ENCODE results near the gene GLRX. TPM values are rescaled to one million over a fixed set of nuclear protein-coding genes. Genes with fewer than 3 reads are reported as not detected.

The GLRX gene
- total RNA-seq, 4 donors from 2014 or later, result 67.2 to 173 (median 111) TPM

DNA sequence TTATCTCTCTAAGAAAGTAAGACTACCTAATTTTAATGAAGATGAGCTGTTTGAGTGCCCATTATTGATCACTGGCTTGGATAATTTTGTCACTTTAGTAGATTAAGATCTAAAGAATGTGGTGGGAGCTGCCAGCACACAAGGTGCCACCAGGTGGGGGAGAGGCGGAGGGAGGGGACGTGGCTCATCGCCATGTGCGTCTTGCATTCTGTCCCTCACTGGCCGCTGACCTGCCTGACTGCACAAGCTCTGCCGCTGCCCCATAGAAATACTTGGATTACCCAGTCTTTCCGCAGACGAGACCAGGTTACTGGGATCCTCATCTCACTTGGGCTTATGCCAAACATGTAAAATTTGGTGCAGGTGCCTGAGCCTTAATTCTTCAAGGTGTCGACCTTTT is 53.8 kb downstream of the GLRX start:
- no peak for DNase-seq (ENCODE audit: low spot score)

GRCh38 chr5:95763941-95764340 is 58.6 kb downstream of the GLRX start:
- ATAC-seq (ENCODE audit: low FRiP score), result no peak

More for the DNA sequence above, 53.8 kb downstream of the GLRX start:
- no peak for TF ChIP-seq CTCF (IDR thresholded peaks at IDR 0.05)
- ATAC-seq (ENCODE audit: low FRiP score), result no peak

More at GRCh38 chr5:95763941-95764340, 58.6 kb downstream of the GLRX start:
- no peak for TF ChIP-seq CTCF (IDR thresholded peaks at IDR 0.05)
- DNase-seq (ENCODE audit: low spot score), result no peak

Other genes starting within 250 kb of the GLRX start
- under 1 TPM in 3 of 4 donors, not detected in 1; 0.19 to 0.95 (median 0.24) TPM for gene GPR150, start 202.6 kb downstream of the GLRX start, total RNA-seq
- gene RFESD, start 175.9 kb downstream of the GLRX start, total RNA-seq, result 1 to 10 TPM in 3 of 4 donors, under 1 TPM in 1; 0.88 to 1.6 (median 1.2) TPM
- gene SPATA9, start 139.7 kb downstream of the GLRX start, total RNA-seq, result 1 to 10 TPM in 2 of 4 donors, under 1 TPM in 2; 0.84 to 2.4 (median 1.4) TPM
- 100 to 1,000 TPM; 109 to 245 (median 183) TPM for gene RHOBTB3, start 91.4 kb downstream of the GLRX start, total RNA-seq
- 100 to 1,000 TPM in 2 of 4 donors, 10 to 100 TPM in 2; 64.3 to 318 (median 121) TPM for gene ELL2, start 139.1 kb upstream of the GLRX start, total RNA-seq